A673 (cell line): ENCODE measurements around the gene CEP170B.

Source experiments
- CTCF ChIP-seq: fragments of 300-800, 200-600 bp; sonication (generic); conservative IDR thresholded peaks from 2 replicates; pipeline ENCODE4 v1.5.1; 2017; ENCODE audit warnings: low read depth, mild to moderate bottlenecking, antibody characterized with exemption, low read length, moderate library complexity, mixed read lengths
- EZH2 ChIP-seq: fragments of 200-600 bp; sonication (generic); IDR thresholded peaks from 2 replicates; pipeline ENCODE4 v1.6.1; 2017; ENCODE audit warnings: borderline replicate concordance, low read depth, mild to moderate bottlenecking, mixed read lengths, antibody characterized with exemption, low read length; ENCODE audit not compliant: poor library complexity, severe bottlenecking

- TF ChIP-seq CTCF: no peak
- TF ChIP-seq EZH2: no peak
These were observed 38.2 kb upstream of the CEP170B start for GRCh38 chr14:104826861-104827176.
